ENCODE measurements around the gene FAM114A1. TPM values are rescaled to one million over a fixed set of nuclear protein-coding genes. Genes with fewer than 3 reads are reported as not detected.

Gene FAM114A1
- total RNA-seq, 1 donor from 2014 or later = 159 TPM

- DNase-seq (ENCODE audit: low read depth) (no peak), FAIRE-seq (no peak)
- H4K20me1 ChIP-seq (ENCODE audit: insufficient read depth, low read length) = peaks cover 48% of the 10 kb centered on the region
- H3K36me3 ChIP-seq (ENCODE audit: insufficient read depth, low read length) = peaks cover 29% of the 10 kb centered on the region
- Mint-ChIP-seq H3K27ac (ENCODE audit: unreplicated experiment) (peak overlapping the region; percentile 18), H3K36me3 (ENCODE audit: low read depth, unreplicated experiment) (peaks cover 11% of the 10 kb centered on the region), H3K4me1 (ENCODE audit: low read depth, unreplicated experiment) (peaks cover 41% of the 10 kb centered on the region), H3K4me3 (ENCODE audit: unreplicated experiment) (peak overlapping the region; percentile 63), H3K9me3 (ENCODE audit: unreplicated experiment) (no peaks in the 10 kb centered on the region), H3K27me3 (ENCODE audit: low read depth, unreplicated experiment) (no peaks in the 10 kb centered on the region)
- no peak overlapping the region for H3K4me3 ChIP-seq (ENCODE audit: insufficient read depth, low read depth, low read length)
- H3K27me3 ChIP-seq (ENCODE audit: insufficient read depth, low read length) = no peaks in the 10 kb centered on the region
- H3K79me2 ChIP-seq (ENCODE audit: insufficient read depth, low read length) = peaks cover 82% of the 10 kb centered on the region
- peak overlapping the region; percentile 98 for H3K4me2 ChIP-seq (ENCODE audit: low read length)
- H3K27ac ChIP-seq (ENCODE audit: low read depth, low read length) = peak overlapping the region; percentile 46
- H3K4me1 ChIP-seq (ENCODE audit: insufficient read depth, low read length) = peaks cover 45% of the 10 kb centered on the region
- no peak overlapping the region for H2AFZ ChIP-seq (ENCODE audit: low read depth, low read length)
- H3K9ac ChIP-seq (ENCODE audit: low read length) = peak overlapping the region; percentile 8
- TF ChIP-seq CTCF (IDR thresholded peaks at IDR 0.05; ENCODE audit: insufficient read depth, low read depth, low read length) = no peak
- H3K9me3 ChIP-seq (ENCODE audit: insufficient read depth, low read depth, low read length) = no peaks in the 10 kb centered on the region
These were observed 2.6 kb downstream of the FAM114A1 start for GRCh38 chr4:38870098-38870808.

- Histone ChIP-seq H3K4me1 (ENCODE audit: insufficient read depth, low read length) (peaks cover 45% of the 10 kb centered on the region), H3K9me3 (ENCODE audit: insufficient read depth, low read depth, low read length) (no peaks in the 10 kb centered on the region), H3K27ac (ENCODE audit: low read depth, low read length) (no peak overlapping the region), H4K20me1 (ENCODE audit: insufficient read depth, low read length) (peaks cover 60% of the 10 kb centered on the region), H3K36me3 (ENCODE audit: insufficient read depth, low read length) (peaks cover 29% of the 10 kb centered on the region), H3K4me2 (ENCODE audit: low read length) (peak overlapping the region; percentile 13), H3K79me2 (ENCODE audit: insufficient read depth, low read length) (peaks cover 95% of the 10 kb centered on the region), H3K27me3 (ENCODE audit: insufficient read depth, low read length) (no peaks in the 10 kb centered on the region), H3K4me3 (ENCODE audit: insufficient read depth, low read depth, low read length) (no peak overlapping the region), H3K9ac (ENCODE audit: low read length) (no peak overlapping the region), H2AFZ (ENCODE audit: low read depth, low read length) (no peak overlapping the region)
- peaks cover 41% of the 10 kb centered on the region for H3K4me1 Mint-ChIP-seq (ENCODE audit: low read depth, unreplicated experiment)
- FAIRE-seq = no peak
- H3K36me3 Mint-ChIP-seq (ENCODE audit: low read depth, unreplicated experiment) = peaks cover 13% of the 10 kb centered on the region
- H3K4me3 Mint-ChIP-seq (ENCODE audit: unreplicated experiment) = no peak overlapping the region
- no peaks in the 10 kb centered on the region for H3K27me3 Mint-ChIP-seq (ENCODE audit: low read depth, unreplicated experiment)
- TF ChIP-seq CTCF (IDR thresholded peaks at IDR 0.05; ENCODE audit: insufficient read depth, low read depth, low read length) = no peak
- no peak for TF ChIP-seq EZH2 (IDR thresholded peaks at IDR 0.05; ENCODE audit: insufficient read depth, low read length)
- DNase-seq (ENCODE audit: low read depth) = no peak
- H3K9me3 Mint-ChIP-seq (ENCODE audit: unreplicated experiment) = no peaks in the 10 kb centered on the region
- no peak overlapping the region for H3K27ac Mint-ChIP-seq (ENCODE audit: unreplicated experiment)
These were observed 4.0 kb downstream of the FAM114A1 start for GRCh38 chr4:38871593-38871992.

GRCh38 chr4:38872620-38873019 is 5.0 kb downstream of the FAM114A1 start:
- no peak overlapping the region for H2AFZ ChIP-seq (ENCODE audit: low read depth, low read length)
- no peaks in the 10 kb centered on the region for H3K9me3 ChIP-seq (ENCODE audit: insufficient read depth, low read depth, low read length)
- TF ChIP-seq EZH2 (IDR thresholded peaks at IDR 0.05; ENCODE audit: insufficient read depth, low read length) (no peak), CTCF (IDR thresholded peaks at IDR 0.05; ENCODE audit: insufficient read depth, low read depth, low read length) (no peak)
- FAIRE-seq (no peak), DNase-seq (ENCODE audit: low read depth) (peak; percentile 54)
- no peak overlapping the region for H3K4me3 Mint-ChIP-seq (ENCODE audit: unreplicated experiment)
- no peaks in the 10 kb centered on the region for H3K27me3 ChIP-seq (ENCODE audit: insufficient read depth, low read length)
- peak overlapping the region; percentile 2 for H3K4me2 ChIP-seq (ENCODE audit: low read length)
- H3K9me3 Mint-ChIP-seq (ENCODE audit: unreplicated experiment) = no peaks in the 10 kb centered on the region
- peaks cover 41% of the 10 kb centered on the region for H3K4me1 Mint-ChIP-seq (ENCODE audit: low read depth, unreplicated experiment)
- H3K4me3 ChIP-seq (ENCODE audit: insufficient read depth, low read depth, low read length) = no peak overlapping the region
- peaks cover 70% of the 10 kb centered on the region for H4K20me1 ChIP-seq (ENCODE audit: insufficient read depth, low read length)
- no peak overlapping the region for H3K27ac ChIP-seq (ENCODE audit: low read depth, low read length)
- H3K36me3 Mint-ChIP-seq (ENCODE audit: low read depth, unreplicated experiment) = peaks cover 16% of the 10 kb centered on the region
- H3K9ac ChIP-seq (ENCODE audit: low read length) = no peak overlapping the region
- H3K36me3 ChIP-seq (ENCODE audit: insufficient read depth, low read length) = peaks cover 33% of the 10 kb centered on the region
- no peaks in the 10 kb centered on the region for H3K27me3 Mint-ChIP-seq (ENCODE audit: low read depth, unreplicated experiment)
- H3K79me2 ChIP-seq (ENCODE audit: insufficient read depth, low read length) = peaks cover 99% of the 10 kb centered on the region
- H3K27ac Mint-ChIP-seq (ENCODE audit: unreplicated experiment) = no peak overlapping the region
- H3K4me1 ChIP-seq (ENCODE audit: insufficient read depth, low read length) = peaks cover 38% of the 10 kb centered on the region
